NOMO-1 treated with DMSO at 0.1 percent for 48 hours (cell line): Measurements from ENCODE around the gene LCE5A.
"Not testable (repeated sequence)": the region's sequence is repeated elsewhere in the genome, so short reads cannot be mapped to it uniquely, and the experiment has no call there.

ENCODE experiments used
- DNase-seq: peaks from one replicate; lab custom pipeline; 2025; ENCODE audit not compliant: unreplicated experiment; lab: John Stamatoyannopoulos, UW

Gene LCE5A

GRCh38 chr1:152515434-152515783 lies 4.8 kb downstream of the LCE5A start:
- no peak for DNase-seq

GRCh38 chr1:152516082-152516481 lies 5.5 kb downstream of the LCE5A start:
- no peak for DNase-seq

GRCh38 chr1:152517237-152517811 lies 6.7 kb downstream of the LCE5A start:
- no peak for DNase-seq

- DNase-seq: peak; percentile 80
Measured at GRCh38 chr1:152519851-152520250, 9.2 kb downstream of the LCE5A start.

- no peak for DNase-seq
Measured at GRCh38 chr1:152520561-152521090, 10.0 kb downstream of the LCE5A start.

GRCh38 chr1:152525080-152525641 lies 14.6 kb downstream of the LCE5A start:
- no peak for DNase-seq

GRCh38 chr1:152533327-152533938 lies 22.8 kb downstream of the LCE5A start:
- DNase-seq: peak; percentile 19

GRCh38 chr1:152535774-152536173 lies 25.2 kb downstream of the LCE5A start:
- no peak for DNase-seq

- DNase-seq: no peak
Measured at GRCh38 chr1:152537496-152537895, 26.9 kb downstream of the LCE5A start.

- no peak for DNase-seq
Measured at GRCh38 chr1:152539901-152540300, 29.3 kb downstream of the LCE5A start.

- no peak for DNase-seq
Measured at GRCh38 chr1:152543820-152544219, 33.2 kb downstream of the LCE5A start.

- DNase-seq: no peak
Measured at GRCh38 chr1:152546704-152547103, 36.1 kb downstream of the LCE5A start.

GRCh38 chr1:152548358-152548757 lies 37.8 kb downstream of the LCE5A start:
- not testable (repeated sequence) for DNase-seq
